Neural cell (in vitro differentiated cells): ENCODE results near the gene MIA2.

Experiments used
- POLR2AphosphoS5 ChIP-seq: IDR thresholded peaks from 2 replicates; pipeline ENCODE4 v1.6.1; 2012
- TAF1 ChIP-seq: IDR thresholded peaks from 2 replicates; pipeline ENCODE4 v1.6.1; 2012; ENCODE audit warnings: low read depth
- TF ChIP-seq, protein P1 (sequence below): fragments of 450-650 bp; IDR thresholded peaks from 2 replicates; pipeline ENCODE4 v1.5.1; 2014; ENCODE audit warnings: antibody characterized with exemption, mild to moderate bottlenecking, moderate library complexity; ENCODE audit not compliant: poor library complexity, severe bottlenecking
- TF ChIP-seq, protein P2 (sequence below): IDR thresholded peaks from 2 replicates; pipeline ENCODE4 v1.6.1; 2012; ENCODE audit warnings: borderline replicate concordance

DNA sequence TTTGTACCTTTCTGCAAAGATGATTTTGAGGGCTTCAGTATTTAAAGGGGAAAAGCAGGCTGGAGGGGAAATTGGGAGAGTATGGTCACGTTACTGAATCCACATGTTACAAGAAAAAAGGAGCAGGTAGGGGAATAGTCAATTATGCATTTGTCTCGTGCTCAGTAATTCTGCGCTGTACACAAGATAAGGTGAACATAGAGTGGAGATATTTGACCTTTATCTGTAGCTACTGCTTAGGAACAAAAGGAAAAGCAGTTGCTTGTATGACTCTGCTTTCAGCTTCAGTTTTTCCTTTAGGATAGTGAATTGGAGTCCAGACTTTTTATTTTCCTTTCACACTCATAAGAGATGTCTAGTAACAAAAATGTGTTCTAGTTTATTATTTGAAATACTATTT lies 148.7 kb downstream of the MIA2 start:
- no peak for TF ChIP-seq TAF1
- TF ChIP-seq, protein P1, sequence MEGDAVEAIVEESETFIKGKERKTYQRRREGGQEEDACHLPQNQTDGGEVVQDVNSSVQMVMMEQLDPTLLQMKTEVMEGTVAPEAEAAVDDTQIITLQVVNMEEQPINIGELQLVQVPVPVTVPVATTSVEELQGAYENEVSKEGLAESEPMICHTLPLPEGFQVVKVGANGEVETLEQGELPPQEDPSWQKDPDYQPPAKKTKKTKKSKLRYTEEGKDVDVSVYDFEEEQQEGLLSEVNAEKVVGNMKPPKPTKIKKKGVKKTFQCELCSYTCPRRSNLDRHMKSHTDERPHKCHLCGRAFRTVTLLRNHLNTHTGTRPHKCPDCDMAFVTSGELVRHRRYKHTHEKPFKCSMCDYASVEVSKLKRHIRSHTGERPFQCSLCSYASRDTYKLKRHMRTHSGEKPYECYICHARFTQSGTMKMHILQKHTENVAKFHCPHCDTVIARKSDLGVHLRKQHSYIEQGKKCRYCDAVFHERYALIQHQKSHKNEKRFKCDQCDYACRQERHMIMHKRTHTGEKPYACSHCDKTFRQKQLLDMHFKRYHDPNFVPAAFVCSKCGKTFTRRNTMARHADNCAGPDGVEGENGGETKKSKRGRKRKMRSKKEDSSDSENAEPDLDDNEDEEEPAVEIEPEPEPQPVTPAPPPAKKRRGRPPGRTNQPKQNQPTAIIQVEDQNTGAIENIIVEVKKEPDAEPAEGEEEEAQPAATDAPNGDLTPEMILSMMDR, result no peak
- TF ChIP-seq, protein P2, sequence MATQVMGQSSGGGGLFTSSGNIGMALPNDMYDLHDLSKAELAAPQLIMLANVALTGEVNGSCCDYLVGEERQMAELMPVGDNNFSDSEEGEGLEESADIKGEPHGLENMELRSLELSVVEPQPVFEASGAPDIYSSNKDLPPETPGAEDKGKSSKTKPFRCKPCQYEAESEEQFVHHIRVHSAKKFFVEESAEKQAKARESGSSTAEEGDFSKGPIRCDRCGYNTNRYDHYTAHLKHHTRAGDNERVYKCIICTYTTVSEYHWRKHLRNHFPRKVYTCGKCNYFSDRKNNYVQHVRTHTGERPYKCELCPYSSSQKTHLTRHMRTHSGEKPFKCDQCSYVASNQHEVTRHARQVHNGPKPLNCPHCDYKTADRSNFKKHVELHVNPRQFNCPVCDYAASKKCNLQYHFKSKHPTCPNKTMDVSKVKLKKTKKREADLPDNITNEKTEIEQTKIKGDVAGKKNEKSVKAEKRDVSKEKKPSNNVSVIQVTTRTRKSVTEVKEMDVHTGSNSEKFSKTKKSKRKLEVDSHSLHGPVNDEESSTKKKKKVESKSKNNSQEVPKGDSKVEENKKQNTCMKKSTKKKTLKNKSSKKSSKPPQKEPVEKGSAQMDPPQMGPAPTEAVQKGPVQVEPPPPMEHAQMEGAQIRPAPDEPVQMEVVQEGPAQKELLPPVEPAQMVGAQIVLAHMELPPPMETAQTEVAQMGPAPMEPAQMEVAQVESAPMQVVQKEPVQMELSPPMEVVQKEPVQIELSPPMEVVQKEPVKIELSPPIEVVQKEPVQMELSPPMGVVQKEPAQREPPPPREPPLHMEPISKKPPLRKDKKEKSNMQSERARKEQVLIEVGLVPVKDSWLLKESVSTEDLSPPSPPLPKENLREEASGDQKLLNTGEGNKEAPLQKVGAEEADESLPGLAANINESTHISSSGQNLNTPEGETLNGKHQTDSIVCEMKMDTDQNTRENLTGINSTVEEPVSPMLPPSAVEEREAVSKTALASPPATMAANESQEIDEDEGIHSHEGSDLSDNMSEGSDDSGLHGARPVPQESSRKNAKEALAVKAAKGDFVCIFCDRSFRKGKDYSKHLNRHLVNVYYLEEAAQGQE, result no peak
- TF ChIP-seq POLR2AphosphoS5, result no peak
